ENCODE measurements around the gene NR6A1. TPM values are rescaled to one million over a fixed set of nuclear protein-coding genes. Genes with fewer than 3 reads are reported as not detected.

Gene NR6A1
- polyA plus RNA-seq, 1 donor from 2014 or later: 4.3 TPM

DNA sequence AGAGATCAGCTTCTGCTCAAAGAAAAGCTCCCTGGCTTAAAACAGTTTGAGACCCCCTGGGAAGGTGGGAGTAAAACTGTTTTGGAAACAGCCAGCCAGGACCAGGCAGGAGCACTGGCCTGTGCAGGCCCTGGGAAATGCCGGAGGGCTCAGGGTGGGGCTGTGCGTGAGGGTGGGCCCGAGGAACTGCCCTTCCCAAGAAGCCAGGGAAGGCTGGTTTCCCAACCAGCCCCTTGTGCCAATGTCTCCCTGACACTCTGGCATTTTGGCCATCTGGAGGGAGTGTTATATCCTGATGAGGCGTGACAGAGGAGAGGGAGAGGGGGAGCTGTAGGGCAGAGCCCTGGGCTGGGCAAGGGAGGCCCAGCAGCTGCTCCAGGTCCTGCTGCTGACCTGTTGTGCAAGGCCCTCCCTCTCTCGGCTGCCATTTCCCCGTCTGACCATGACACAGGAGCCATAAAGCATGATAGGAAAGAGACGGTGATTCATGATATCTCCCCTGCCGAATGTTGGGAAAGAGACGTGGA lies 22.0 kb upstream of the NR6A1 start:
- H3K9me2 ChIP-seq (ENCODE audit: insufficient read depth, low read length): no peaks in the 10 kb centered on the region
- H3F3A ChIP-seq (ENCODE audit: insufficient read depth, low read length, poor library complexity, severe bottlenecking): no peaks in the 10 kb centered on the region
- H3K27me3 ChIP-seq (ENCODE audit: insufficient read depth, low read depth, low read length): no peaks in the 10 kb centered on the region
- no peak overlapping the region for H3K27ac ChIP-seq (ENCODE audit: low read length)
- TF ChIP-seq CTCF (IDR thresholded peaks at IDR 0.05; ENCODE audit: poor library complexity, severe bottlenecking): no peak
- no peak for TF ChIP-seq POLR2AphosphoS5 (IDR thresholded peaks at IDR 0.05)
- no peak for TF ChIP-seq EP300 (conservative IDR thresholded peaks at IDR 0.05; ENCODE audit: poor library complexity, severe bottlenecking)
- no peak for TF ChIP-seq MXI1 (conservative IDR thresholded peaks at IDR 0.05; ENCODE audit: poor library complexity, severe bottlenecking)
- no peak for TF ChIP-seq SMC3 (conservative IDR thresholded peaks at IDR 0.05; ENCODE audit: poor library complexity)
- no peak for TF ChIP-seq EZH2 (IDR thresholded peaks at IDR 0.05; ENCODE audit: borderline replicate concordance, insufficient read depth, low read length, poor library complexity, severe bottlenecking)
- TF ChIP-seq, protein P1, sequence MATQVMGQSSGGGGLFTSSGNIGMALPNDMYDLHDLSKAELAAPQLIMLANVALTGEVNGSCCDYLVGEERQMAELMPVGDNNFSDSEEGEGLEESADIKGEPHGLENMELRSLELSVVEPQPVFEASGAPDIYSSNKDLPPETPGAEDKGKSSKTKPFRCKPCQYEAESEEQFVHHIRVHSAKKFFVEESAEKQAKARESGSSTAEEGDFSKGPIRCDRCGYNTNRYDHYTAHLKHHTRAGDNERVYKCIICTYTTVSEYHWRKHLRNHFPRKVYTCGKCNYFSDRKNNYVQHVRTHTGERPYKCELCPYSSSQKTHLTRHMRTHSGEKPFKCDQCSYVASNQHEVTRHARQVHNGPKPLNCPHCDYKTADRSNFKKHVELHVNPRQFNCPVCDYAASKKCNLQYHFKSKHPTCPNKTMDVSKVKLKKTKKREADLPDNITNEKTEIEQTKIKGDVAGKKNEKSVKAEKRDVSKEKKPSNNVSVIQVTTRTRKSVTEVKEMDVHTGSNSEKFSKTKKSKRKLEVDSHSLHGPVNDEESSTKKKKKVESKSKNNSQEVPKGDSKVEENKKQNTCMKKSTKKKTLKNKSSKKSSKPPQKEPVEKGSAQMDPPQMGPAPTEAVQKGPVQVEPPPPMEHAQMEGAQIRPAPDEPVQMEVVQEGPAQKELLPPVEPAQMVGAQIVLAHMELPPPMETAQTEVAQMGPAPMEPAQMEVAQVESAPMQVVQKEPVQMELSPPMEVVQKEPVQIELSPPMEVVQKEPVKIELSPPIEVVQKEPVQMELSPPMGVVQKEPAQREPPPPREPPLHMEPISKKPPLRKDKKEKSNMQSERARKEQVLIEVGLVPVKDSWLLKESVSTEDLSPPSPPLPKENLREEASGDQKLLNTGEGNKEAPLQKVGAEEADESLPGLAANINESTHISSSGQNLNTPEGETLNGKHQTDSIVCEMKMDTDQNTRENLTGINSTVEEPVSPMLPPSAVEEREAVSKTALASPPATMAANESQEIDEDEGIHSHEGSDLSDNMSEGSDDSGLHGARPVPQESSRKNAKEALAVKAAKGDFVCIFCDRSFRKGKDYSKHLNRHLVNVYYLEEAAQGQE (IDR thresholded peaks at IDR 0.05; ENCODE audit: borderline replicate concordance): no peak
- TF ChIP-seq RAD21 (conservative IDR thresholded peaks at IDR 0.05): no peak
- TF ChIP-seq TAF1 (IDR thresholded peaks at IDR 0.05; ENCODE audit: low read depth): no peak
- H2AFZ ChIP-seq (ENCODE audit: low read depth, low read length): no peak overlapping the region
- no peaks in the 10 kb centered on the region for H3K36me3 ChIP-seq (ENCODE audit: insufficient read depth, low read length)
- H3K9ac ChIP-seq (ENCODE audit: low read length): no peak overlapping the region
- no peak overlapping the region for H3K4me2 ChIP-seq (ENCODE audit: low read length)
- no peaks in the 10 kb centered on the region for H3K79me2 ChIP-seq (replicated peaks; ENCODE audit: insufficient read depth, low read length)
- H3K4me3 ChIP-seq (ENCODE audit: low read length): no peak overlapping the region
- no peaks in the 10 kb centered on the region for H4K20me1 ChIP-seq (ENCODE audit: insufficient read depth)
- H3K9me3 ChIP-seq (ENCODE audit: low read length): no peaks in the 10 kb centered on the region

- Histone ChIP-seq H3K27ac (ENCODE audit: low read length) (no peak overlapping the region), H3K4me3 (ENCODE audit: low read length) (no peak overlapping the region), H3F3A (ENCODE audit: insufficient read depth, low read length, poor library complexity, severe bottlenecking) (no peaks in the 10 kb centered on the region), H4K20me1 (ENCODE audit: insufficient read depth) (no peaks in the 10 kb centered on the region), H3K27me3 (ENCODE audit: insufficient read depth, low read depth, low read length) (no peaks in the 10 kb centered on the region), H3K79me2 (replicated peaks; ENCODE audit: insufficient read depth, low read length) (no peaks in the 10 kb centered on the region), H2AFZ (ENCODE audit: low read depth, low read length) (no peak overlapping the region), H3K4me2 (ENCODE audit: low read length) (no peak overlapping the region), H3K36me3 (ENCODE audit: insufficient read depth, low read length) (no peaks in the 10 kb centered on the region), H3K9me3 (ENCODE audit: low read length) (no peaks in the 10 kb centered on the region), H3K9ac (ENCODE audit: low read length) (no peak overlapping the region), H3K9me2 (ENCODE audit: insufficient read depth, low read length) (no peaks in the 10 kb centered on the region)
- TF ChIP-seq MXI1 (conservative IDR thresholded peaks at IDR 0.05; ENCODE audit: poor library complexity, severe bottlenecking) (no peak), SMC3 (conservative IDR thresholded peaks at IDR 0.05; ENCODE audit: poor library complexity) (no peak)
Observed at GRCh38 chr9:124792257-124793014, 21.3 kb upstream of the NR6A1 start.
